ENCODE measurements around the gene GLDC. TPM values are rescaled to one million over a fixed set of nuclear protein-coding genes. Genes with fewer than 3 reads are reported as not detected.

GLDC gene
- total and polyA plus RNA-seq, 2 donors (not counting 1 experiment from before 2014, with no cell fraction given), result 0.71 to 0.86 TPM

GRCh38 chr9:6551136-6551535, 94.4 kb downstream of the GLDC start:
- Mint-ChIP-seq H3K4me3 (no peak overlapping the region), H3K27me3 (no peaks in the 10 kb centered on the region), H3K27ac (no peak overlapping the region), H3K4me1 (no peaks in the 10 kb centered on the region), H3K9me3 (ENCODE audit: insufficient read depth) (no peaks in the 10 kb centered on the region)
- no peaks in the 10 kb centered on the region for H3K36me3 ChIP-seq (replicated peaks in 1 of 2; ENCODE audit: control extremely low read depth in 1 of 2, control insufficient read depth in 1 of 2, extremely low read depth in 1 of 2, insufficient read depth in 2 of 2, low read length in 1 of 2)
- no peak overlapping the region for H3K4me3 ChIP-seq (ENCODE audit: control extremely low read depth in 1 of 5, extremely low read depth in 1 of 5, insufficient read depth in 1 of 5, low read depth in 2 of 5, low read length in 4 of 5)
- H4K20me1 ChIP-seq (ENCODE audit: control insufficient read depth, insufficient read depth, low read length, poor library complexity, severe bottlenecking), result no peaks in the 10 kb centered on the region
- H3K27ac ChIP-seq (ENCODE audit: low read length in 2 of 2), result no peak overlapping the region
- POLR2A ChIA-PET, result no interaction called here
- H3K4me2 ChIP-seq (replicated peaks; ENCODE audit: low read depth, low read length, poor library complexity, severe bottlenecking), result no peak overlapping the region
- DNase-seq (no peak), ATAC-seq (ENCODE audit: low read depth) (no peak)
- CTCF ChIA-PET, result no interaction called here
- no peak overlapping the region for H3K9ac ChIP-seq (ENCODE audit: low read length)
- intact Hi-C loops (cut with micrococcal nuclease), result no loop called here
- H3K79me2 ChIP-seq (ENCODE audit: control insufficient read depth, insufficient read depth, low read length), result no peaks in the 10 kb centered on the region
- no peaks in the 10 kb centered on the region for H3K4me1 ChIP-seq (ENCODE audit: control insufficient read depth in 2 of 2, insufficient read depth in 2 of 2, low read length in 2 of 2)
- no peak overlapping the region for H2AFZ ChIP-seq (ENCODE audit: insufficient read depth, low read depth, low read length, poor library complexity, severe bottlenecking)
- 100% methylated on average over 2 of the region's 2 CpGs for WGBS (ENCODE audit: insufficient coverage)
- H3K27me3 ChIP-seq (replicated peaks in 1 of 4; ENCODE audit: control extremely low read depth in 1 of 4, control insufficient read depth in 3 of 4, insufficient read depth in 4 of 4, low read length in 3 of 4), result no peaks in the 10 kb centered on the region
- TF ChIP-seq CTCF (IDR thresholded peaks at IDR 0.05) (no peak), EZH2 (IDR thresholded peaks at IDR 0.05; ENCODE audit: borderline replicate concordance, insufficient read depth, low read depth, low read length, poor library complexity, severe bottlenecking) (no peak)
- no peaks in the 10 kb centered on the region for H3K9me3 ChIP-seq (ENCODE audit: control extremely low read depth in 1 of 3, control insufficient read depth in 2 of 3, insufficient read depth in 1 of 3, low read length in 2 of 3)

GRCh38 chr9:6549106-6549800, 96.3 kb downstream of the GLDC start:
- no peak overlapping the region for H3K9ac ChIP-seq (ENCODE audit: low read length)
- ChIA-PET CTCF (no interaction called here), POLR2A (no interaction called here)
- no peak overlapping the region for H2AFZ ChIP-seq (ENCODE audit: insufficient read depth, low read depth, low read length, poor library complexity, severe bottlenecking)
- Mint-ChIP-seq H3K9me3 (ENCODE audit: insufficient read depth) (no peaks in the 10 kb centered on the region), H3K4me3 (no peak overlapping the region), H3K27ac (no peak overlapping the region), H3K4me1 (no peaks in the 10 kb centered on the region), H3K27me3 (no peaks in the 10 kb centered on the region)
- 91% methylated on average over 7 of the region's 8 CpGs for WGBS (ENCODE audit: insufficient coverage)
- no peak overlapping the region for H3K4me3 ChIP-seq (ENCODE audit: control extremely low read depth in 1 of 5, extremely low read depth in 1 of 5, insufficient read depth in 1 of 5, low read depth in 2 of 5, low read length in 4 of 5)
- H3K9me3 ChIP-seq (ENCODE audit: control extremely low read depth in 1 of 3, control insufficient read depth in 2 of 3, insufficient read depth in 1 of 3, low read length in 2 of 3), result no peaks in the 10 kb centered on the region
- H4K20me1 ChIP-seq (ENCODE audit: control insufficient read depth, insufficient read depth, low read length, poor library complexity, severe bottlenecking), result no peaks in the 10 kb centered on the region
- no peaks in the 10 kb centered on the region for H3K27me3 ChIP-seq (replicated peaks in 1 of 4; ENCODE audit: control extremely low read depth in 1 of 4, control insufficient read depth in 3 of 4, insufficient read depth in 4 of 4, low read length in 3 of 4)
- intact Hi-C loops (cut with micrococcal nuclease), result no loop called here
- no peaks in the 10 kb centered on the region for H3K36me3 ChIP-seq (replicated peaks in 1 of 2; ENCODE audit: control extremely low read depth in 1 of 2, control insufficient read depth in 1 of 2, extremely low read depth in 1 of 2, insufficient read depth in 2 of 2, low read length in 1 of 2)
- H3K79me2 ChIP-seq (ENCODE audit: control insufficient read depth, insufficient read depth, low read length), result no peaks in the 10 kb centered on the region
- no peak overlapping the region for H3K4me2 ChIP-seq (replicated peaks; ENCODE audit: low read depth, low read length, poor library complexity, severe bottlenecking)
- ATAC-seq (ENCODE audit: low read depth) (no peak), DNase-seq (no peak)
- TF ChIP-seq CTCF (IDR thresholded peaks at IDR 0.05), result no peak
- no peak for TF ChIP-seq EZH2 (IDR thresholded peaks at IDR 0.05; ENCODE audit: borderline replicate concordance, insufficient read depth, low read depth, low read length, poor library complexity, severe bottlenecking)
- no peak overlapping the region for H3K27ac ChIP-seq (ENCODE audit: low read length in 2 of 2)
- H3K4me1 ChIP-seq (ENCODE audit: control insufficient read depth in 2 of 2, insufficient read depth in 2 of 2, low read length in 2 of 2), result no peaks in the 10 kb centered on the region

All from B cell (primary cell).